ENCODE results near the gene PARVB.

Gene PARVB

DNA sequence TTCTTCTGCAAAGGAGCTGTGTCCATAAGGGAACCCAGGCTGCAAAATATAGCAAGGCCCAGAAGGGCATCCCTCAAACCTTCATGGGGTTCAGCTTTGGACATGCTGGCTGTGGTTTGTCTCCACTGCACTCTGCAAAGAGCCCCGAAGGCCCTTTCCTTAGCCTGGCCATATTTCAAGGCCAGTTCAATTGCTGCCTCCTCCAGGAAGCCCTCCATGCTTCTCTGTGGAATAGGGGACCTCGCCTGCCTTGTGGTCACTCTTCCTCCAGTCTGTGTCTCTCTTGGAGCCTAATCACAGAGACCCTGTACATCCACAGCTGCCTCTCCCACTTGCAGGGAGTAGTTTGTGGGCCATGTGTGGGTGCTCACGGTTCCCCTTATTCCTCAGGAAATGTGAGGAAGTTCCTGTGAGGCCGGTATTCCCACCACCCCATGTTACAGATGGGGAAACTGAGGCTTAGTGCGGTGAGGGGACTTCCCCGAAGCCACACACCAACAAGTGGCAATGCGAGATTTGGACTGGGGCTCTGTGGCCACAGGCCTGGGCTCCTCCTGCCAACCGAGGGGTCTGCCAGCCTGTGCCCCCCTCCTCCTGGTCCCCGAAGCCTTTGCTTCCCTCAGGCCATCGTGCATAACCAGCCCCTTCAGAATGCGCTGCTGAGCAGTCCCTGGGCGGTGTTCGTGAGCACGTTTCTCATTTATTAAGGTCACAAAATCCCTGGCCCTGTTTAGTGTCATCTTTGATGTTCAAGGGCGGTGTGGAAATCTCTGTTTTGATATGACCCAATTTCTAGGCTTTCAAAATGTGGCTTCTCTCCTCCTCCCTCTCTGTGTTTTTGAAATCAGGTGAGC is 65.8 kb downstream of the PARVB start:
- DNase-seq (ENCODE audit: low read depth in 2 of 2), result no peak

DNA sequence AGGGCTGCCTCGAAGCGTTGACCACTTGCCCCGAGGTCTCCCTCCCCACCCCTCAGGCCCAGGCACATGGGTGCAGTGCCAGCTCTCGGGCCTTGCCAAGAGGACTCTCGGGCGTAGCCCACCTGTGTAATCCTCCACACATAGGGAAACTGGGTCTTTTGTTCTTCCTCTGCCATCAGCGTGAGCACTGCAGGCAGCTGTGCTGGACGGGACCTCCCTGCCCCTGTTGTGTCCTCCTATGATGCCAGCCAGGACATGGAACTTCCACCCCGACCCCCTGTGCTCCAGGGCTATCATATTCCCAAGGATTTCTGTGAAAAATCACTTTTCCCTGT is 66.4 kb downstream of the PARVB start:
- no peak for DNase-seq (ENCODE audit: low read depth in 2 of 2)

DNA sequence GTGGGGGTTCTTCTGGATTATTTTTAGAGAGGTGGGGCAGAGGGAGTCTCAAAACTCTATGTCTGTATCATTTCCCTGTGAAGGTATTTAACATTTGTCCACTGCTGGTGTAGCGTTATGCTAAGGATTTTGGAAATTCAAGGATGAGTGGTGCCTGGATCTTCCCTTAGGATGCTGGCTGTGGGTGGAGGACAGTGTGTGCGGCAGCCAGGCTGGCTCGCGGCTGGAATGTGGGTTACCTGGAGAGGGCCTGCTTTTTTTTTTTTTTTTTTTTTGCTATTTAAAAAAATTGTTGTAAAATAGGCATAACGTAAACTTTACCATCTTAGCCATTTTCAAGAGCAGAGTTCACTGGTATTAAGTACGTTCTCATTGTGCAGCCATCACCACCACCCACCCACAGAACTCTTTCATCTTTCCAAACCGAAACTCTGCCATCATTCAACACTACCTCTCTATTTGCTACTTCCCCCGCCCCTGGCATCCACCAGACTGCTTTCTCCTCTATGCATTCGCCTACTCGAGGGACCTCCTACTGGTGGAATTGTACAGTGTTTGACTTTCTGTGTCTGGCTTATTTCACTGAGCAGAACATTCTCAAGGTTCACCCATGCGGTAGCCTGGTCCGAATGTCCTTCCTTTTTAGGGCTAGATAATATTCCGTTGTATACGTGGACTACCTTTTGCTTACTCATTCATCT is 67.1 kb downstream of the PARVB start:
- no peak for DNase-seq (ENCODE audit: low read depth in 2 of 2)

DNA sequence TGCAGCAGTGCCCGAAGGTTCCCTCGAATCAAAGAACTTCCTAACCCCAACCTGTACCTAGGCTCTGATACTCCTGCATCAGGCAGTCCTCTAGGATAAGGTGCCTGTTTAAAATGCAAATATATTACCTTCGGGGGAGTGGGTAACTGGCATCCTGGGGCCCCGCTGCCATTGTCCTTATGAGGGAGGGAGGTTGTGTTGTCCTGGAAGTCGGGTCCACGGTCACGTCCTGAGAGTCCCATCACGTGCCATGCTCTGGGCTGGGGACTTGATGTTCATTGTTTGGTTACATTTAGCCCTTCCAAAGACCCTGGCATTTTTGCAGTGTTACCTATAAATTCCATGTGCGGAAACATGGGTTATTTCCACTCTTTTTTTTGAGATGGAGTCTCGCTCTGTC is 67.6 kb downstream of the PARVB start:
- no peak for DNase-seq (ENCODE audit: low read depth in 2 of 2)

DNA sequence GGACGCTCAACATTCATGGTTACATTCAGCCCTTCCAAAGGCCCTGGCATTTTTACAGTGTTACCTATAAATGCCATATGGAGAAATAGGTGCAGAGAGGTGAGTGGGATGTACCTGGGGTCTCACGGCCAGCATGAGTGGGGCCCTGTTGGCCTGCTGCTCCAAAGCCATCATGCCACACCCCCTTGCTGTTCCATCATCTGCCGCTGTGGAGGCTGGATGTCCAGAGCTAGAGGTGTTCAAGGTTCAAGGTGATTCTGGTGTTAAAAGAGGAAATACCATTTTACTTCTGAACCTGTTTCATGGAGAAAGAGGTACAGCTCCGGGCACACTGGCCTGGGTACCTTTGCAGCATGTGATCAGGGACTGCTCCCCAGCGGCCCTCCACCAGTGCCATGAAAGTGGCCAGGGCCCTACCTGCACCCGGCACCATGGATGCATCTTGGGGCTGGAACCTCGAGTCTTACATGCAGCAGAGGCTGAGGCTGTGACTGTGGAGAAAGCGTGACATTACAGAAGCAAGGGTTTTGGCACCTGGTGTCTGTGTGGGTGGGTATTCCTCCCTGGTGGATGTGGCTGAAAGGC is 68.6 kb downstream of the PARVB start:
- no peak for DNase-seq (ENCODE audit: low read depth in 2 of 2)

DNA sequence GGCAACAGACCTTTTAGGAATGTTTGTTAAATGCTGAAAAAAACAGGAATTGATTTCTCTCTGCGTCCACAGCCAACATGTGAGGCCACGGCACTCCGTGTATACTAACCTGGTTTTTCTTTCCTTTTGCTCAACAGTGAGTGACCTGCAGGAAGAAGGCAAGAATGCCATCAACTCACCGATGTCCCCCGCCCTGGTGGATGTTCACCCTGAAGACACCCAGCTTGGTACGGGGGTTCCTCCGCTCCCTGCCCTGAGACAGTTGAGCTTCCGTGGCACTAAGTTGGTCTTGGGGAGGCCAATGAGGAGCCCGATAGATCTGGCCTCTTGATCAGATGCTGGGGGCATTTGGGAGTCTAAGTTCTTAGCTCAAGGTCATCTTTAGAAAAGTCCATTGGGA is 69.7 kb downstream of the PARVB start:
- DNase-seq (ENCODE audit: low read depth in 2 of 2), result no peak

DNA sequence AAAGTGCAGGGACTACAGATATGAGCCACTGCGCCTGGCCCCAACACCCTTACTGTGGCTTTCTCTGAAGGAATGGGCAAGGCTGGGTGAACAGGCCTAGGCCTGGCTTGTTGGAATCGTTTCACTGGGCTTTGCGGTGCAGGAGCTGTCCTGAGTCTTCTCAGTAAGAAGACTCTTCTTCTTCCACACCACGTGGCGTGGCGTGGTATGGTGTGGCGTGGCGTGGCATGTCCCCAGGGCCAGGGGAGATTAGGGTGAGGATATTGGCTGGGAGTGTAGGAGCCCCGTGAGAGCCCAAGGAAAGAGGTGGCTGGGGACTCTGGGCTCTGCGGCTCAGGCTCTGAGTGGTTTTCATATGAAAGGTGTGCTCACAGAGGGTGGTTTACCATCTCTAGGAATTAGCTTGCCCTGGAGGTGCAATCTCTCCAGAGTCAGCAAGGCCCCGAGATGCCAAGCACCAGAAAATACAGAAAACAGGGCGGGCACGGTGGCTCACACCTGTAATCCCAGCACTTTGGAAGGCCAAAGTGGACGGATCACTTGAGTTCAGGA is 70.7 kb downstream of the PARVB start:
- no peak for DNase-seq (ENCODE audit: low read depth in 2 of 2)

DNA sequence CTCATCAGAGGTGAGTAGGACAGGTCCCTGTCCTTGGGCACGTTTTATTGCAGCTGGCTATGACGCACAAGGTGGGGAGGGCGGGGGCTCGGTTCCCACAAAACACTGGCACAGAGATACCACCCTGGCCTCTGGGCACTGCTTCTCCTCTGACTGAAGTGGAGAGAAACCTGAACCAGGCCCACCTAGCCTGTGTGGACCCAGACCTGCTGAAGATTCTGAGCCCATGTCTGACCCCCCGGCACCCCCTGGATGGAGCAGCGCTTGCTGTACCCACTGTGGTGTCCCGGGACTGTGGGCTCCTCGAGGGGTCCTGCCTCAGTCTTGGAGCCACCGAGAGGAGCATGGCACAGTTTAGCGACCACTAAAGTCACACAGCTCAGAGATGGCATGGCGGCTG is 72.6 kb downstream of the PARVB start:
- DNase-seq (ENCODE audit: low read depth in 2 of 2), result no peak

DNA sequence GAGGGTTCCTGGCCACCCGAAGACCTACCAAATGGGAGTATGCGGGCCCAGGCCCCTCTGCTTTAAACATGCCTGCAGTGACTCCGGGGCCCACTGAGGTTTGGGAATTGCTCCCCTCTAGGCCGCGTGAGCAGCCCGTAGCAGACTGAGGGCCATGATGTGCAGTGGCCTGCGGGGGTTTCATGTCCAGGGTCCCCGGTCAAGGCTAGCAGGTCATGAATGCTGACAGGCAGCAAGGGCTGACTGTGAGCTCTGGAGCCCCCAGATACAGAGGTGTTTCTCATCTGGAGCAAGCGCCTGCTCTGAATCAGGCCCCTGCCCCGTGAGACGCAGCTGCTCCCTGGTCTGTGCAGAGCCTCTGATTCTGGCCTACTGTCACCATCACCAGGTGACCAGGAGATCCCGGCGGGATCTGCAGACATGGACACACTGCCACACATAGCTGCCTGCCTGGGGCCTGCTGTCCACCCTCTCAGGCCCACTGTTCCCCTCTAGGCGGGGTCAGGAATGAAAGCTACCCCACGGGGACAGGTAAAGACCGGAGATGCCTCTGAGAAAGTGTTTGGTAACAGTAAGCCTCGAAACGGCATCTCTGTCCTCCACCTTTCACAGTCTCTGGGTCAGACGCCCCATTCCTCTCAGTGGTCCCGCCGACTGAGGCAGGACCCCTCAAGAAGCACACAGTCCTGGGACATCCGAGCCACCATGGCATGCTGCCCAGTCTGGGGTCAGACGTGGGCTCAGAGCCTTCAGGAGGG is 73.3 kb downstream of the PARVB start:
- DNase-seq (ENCODE audit: low read depth in 2 of 2), result no peak

DNA sequence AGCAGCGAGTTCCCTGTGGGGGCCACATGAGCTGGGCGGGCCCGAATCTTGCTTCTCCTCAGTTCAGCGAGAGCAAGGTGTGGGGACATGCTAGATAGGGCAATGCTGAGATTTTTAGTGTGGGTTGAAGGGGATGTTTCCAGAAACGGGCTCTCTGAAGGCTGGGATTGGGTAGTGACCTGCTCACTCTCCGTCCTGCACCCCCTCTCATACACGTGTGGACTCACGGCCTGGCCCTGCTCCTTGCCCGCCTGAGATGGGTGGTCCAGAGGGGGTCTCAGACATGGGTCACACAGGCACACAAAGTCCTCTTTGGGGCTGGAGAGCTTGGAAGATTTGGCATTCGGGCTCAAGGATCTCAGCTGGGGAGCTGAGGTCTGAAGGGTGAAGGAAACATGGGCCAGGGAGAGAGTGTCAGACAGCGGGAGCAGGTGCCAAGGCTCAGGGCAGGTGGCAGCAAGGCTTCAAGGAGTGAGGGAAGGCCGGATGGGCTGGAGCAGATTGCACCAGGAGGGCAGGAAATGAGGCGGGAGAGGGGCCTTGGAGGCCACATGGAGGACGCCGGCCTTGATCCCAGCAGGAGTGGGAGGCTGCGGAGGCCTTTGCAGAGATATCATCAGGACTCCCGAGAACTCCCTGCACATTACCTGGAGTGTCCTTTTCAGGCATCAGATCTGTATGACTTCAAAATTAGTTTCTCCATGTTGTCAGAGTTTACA is 74.1 kb downstream of the PARVB start:
- DNase-seq (ENCODE audit: low read depth in 2 of 2), result no peak

DNA sequence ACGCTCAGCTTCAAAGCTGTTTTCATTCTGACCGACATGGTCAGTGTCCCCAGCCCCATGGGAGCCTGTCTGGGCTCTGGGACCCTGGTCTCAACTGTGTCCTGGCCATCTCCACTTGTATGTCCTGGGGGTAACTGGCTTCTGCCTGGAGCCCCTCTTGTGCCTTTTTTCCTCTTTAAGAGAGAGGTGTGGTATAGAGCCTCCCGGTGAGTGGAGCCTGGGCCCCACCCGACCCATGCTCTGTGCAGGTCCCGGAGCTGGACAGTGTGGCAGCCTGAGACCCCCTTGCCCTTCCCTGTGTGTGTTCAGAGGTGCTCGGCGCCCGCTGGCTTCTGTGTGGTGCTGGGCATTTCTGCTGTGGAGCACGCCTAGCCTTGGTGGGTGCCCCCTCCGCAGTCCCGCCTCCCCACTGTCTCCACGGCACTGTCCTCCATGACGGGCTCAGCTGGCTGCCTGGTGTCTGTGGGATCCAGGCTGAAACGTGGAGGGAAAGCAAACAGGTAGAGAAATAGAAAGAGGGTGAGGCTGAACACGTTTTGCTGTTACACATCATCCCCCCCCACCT is 74.9 kb downstream of the PARVB start:
- DNase-seq (ENCODE audit: low read depth in 2 of 2), result no peak

DNA sequence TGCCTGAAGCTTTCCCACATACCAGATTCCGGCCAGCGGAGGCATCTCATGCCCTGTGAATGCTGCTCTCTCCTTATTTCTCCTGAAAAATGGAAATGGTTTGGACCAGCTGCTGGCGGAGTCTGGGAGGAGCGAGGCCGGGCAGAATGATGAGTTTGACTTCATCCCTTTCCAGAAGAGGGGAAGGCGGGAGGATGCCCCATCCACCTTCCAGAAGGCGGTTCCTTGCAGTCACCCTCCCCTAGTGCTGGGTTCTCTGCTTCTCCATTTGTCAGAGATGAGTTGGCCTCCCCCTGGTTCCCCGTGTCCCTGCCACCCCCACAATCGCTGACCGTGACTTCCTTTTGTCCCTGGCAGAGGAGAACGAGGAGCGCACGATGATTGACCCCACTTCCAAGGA is 75.6 kb downstream of the PARVB start:
- DNase-seq (ENCODE audit: low read depth in 2 of 2), result no peak

DNA sequence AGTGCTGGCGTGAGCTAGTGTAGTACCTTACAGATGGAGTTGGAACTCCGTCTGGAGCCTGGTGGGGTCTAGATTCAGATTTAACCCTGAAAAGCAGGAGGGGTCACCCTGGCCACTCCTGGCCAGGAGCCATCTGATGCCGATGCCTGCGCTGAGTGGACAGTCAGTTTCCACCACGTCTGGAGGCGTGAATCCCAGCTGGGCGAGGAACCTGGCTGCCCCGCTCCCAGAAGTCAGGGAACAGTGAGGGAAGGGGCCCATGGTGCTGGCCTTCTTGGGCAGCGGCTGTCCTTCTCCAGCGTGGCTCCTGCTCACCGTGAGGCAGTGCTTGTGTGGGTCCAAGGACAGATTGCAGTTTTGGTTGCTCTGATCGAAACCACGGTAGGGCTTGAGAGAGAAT is 76.3 kb downstream of the PARVB start:
- DNase-seq (ENCODE audit: low read depth in 2 of 2), result no peak

DNA sequence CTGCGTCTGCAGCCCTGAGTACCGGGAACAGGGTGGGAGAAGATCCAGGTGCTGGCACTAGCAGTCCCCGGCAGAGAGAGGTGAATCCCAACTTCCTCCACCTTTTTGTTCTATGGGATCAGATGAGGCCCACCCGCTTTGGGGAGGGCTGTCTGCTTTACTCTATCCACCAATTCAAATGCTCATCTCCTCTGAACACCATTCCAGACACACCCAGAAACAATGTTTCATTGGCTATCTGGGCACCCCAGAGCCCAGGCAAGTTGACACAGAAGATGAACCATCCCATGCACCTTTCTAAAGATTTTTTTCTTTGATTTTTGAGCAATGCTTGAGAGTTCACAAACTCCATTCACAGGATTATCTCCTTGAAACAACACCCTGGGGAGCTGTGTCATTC is 78.0 kb downstream of the PARVB start:
- no peak for DNase-seq (ENCODE audit: low read depth in 2 of 2)

DNA sequence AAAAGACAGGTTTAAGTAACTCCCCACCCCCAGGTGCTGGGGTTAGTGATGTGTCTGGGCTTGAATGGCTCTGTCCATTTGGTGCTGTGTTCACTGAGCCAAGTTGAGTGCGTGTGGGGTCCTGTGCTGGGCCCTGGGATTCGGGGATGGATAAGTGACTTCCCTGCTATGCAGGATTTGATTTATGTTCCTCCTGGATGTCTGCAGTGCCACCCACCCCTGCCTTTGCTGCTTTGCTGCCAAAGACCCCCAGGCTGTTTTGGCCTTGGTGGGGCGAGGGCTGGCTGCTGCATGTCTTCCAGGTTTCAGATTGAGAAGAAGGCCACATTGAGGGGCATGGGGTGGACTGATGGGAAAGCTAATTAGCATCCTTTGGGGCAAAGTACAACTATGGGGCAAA is 78.8 kb downstream of the PARVB start:
- no peak for DNase-seq (ENCODE audit: low read depth in 2 of 2)

DNA sequence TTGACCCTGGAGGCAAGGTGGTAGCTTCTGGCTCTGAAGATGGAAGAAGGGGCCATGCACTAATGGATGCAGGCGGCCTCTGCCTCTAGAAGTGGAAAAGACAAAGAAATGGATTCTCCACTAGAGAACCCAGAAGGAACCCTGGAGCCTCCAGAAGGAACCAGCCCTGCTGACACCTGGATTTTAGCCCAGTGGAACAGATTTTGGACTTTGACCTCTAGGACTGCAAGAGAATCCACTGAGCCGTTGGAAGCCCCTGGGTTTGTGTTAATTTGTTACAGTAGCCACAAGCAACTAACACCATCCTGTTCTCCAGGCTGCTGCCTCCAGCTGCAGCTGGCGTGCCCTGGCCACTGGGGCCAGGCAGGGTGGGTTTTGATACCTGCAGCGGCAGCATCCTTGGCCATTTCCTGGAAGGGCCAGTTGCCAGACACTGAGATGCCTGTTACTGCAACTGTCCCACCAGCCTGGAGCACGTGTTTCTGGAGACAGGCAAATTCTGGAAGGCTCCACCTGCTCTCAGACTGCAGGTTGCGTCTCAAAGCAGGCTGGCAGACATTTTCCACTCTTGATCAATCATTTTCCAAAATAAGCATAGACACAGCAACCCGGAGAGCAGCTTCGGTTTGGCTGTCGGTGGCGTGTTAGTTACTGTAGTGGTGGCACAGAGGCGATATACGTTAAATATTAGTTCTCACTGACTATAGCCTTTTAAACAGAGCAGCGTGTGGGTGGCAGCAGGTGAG is 79.8 kb downstream of the PARVB start:
- DNase-seq (ENCODE audit: low read depth in 2 of 2), result no peak

DNA sequence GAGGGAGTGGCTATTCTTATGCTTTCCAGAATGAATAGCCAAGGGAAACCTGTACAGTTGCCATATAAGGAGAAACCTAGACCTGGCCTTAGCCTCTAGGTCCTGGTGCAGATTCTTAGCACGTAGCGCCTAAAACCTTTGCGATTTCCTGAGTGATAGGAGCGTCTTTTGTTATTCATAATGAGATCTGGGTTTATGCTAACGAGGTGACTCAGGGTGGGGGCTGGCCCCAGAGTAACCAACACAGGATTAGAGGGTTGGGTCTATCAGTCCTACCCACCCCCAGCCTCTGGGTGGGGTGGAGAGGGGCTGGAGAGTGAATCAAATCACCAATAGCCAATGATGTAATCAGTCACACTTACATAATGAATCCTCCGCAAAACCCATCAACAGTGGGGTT is 83.2 kb downstream of the PARVB start:
- DNase-seq (ENCODE audit: low read depth in 2 of 2), result no peak

DNA sequence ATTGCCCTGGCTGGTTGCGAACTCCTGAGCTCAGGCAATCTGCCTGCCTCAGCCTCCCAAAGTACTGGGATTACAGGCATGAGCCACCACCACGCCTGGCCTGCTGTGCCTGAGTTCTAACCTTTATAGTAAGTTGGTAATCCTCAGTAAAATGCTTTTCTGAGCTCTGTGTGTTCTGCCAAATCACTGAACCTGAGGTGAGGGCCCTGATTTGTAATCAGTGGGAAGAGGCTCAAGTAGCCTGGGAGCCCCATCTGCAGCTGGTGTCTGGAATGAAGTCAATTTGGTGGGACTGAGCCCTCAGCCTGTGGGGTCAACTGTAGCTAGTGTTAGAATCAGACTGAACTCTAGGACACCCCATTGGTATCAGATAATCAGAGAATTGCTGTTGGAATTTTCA is 84.0 kb downstream of the PARVB start:
- DNase-seq (ENCODE audit: low read depth in 2 of 2), result no peak

DNA sequence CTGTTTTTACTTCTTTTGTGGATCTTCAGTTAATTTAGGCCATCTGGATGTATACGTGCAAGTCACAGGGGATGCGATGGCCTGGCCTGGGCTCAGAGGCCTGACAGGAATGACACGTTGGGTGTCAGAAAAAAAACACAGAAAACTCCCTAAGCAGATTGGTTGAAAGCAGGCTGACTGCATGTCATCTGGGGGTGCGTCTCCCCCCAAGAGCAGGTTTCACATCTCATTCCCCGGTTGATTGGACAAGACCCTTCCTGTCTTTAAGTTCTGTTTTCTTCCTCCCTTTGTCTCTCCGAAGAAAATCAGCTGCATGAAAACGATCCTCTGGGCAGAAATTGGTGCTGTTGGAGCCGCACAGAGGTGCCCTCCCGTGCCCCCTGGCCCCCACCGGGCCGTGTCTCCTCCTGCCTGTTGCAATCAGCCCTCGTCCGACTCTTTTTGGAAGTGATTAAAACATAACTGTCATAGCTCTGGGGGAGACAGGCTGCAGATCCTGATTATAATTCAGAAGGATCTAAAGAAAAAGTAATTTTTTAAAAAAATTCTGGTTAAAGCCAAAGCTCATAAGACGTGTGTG is 84.8 kb downstream of the PARVB start:
- no peak for DNase-seq (ENCODE audit: low read depth in 2 of 2)

DNA sequence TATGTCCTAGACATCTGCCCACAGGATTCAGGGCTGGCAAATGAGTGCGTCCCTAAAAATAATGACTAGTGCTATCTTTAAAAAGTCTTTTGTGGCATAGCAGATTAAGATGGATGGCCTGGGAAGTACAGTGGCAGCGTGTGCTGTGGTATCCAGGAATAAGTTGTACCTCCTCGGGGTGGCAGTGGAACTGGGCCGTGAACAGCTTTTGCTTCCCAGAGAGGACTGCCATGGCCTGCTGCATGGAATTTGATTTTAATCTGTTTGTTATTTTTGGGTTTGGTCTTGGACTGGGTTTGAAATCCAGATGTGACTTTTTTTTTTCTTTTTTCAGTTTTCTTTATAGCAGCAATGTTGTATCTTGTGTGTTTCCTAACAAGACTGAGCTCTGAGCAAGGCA is 85.3 kb downstream of the PARVB start:
- DNase-seq (ENCODE audit: low read depth in 2 of 2), result no peak

Measured in stimulated activated CD4-positive, alpha-beta T cell treated with anti-CD3 and anti-CD28 coated beads, Interleukin-1b, Interleukin-23, amount 100 ng/mL, for 1 hour (primary cell).